GM18951 (cell line): ENCODE measurements around the gene CHST14.
"Not testable (repeated sequence)": the region's sequence is repeated elsewhere in the genome, so short reads cannot be mapped to it uniquely, and the experiment has no call there.

ENCODE experiments used
- POLR2A ChIP-seq: IDR thresholded peaks from 4 replicates; pipeline ENCODE4 v1.6.1; 2011; ENCODE audit warnings: mild to moderate bottlenecking; ENCODE audit not compliant: insufficient read length, insufficient read depth; ENCODE audit errors: extremely low read depth
- in situ Hi-C: fragments of 300-500 bp; cut with MboI; formaldehyde crosslinking; loops from one replicate; pipeline ENCODE4 v1.12.0; 2022; ENCODE audit warnings: low sequenced_read_pairs, mixed read lengths, inconsistent platforms; ENCODE audit not compliant: unreplicated experiment

CHST14 gene

GRCh38 chr15:40444736-40445135, 26.0 kb upstream of the CHST14 start:
- in situ Hi-C loops, result no loop called here
- TF ChIP-seq POLR2A, result no peak

GRCh38 chr15:40445421-40445922, 25.3 kb upstream of the CHST14 start:
- no peak for TF ChIP-seq POLR2A
- in situ Hi-C loops, result no loop called here

- no peak for TF ChIP-seq POLR2A
- in situ Hi-C loops, result no loop called here
These were observed 24.6 kb upstream of the CHST14 start for GRCh38 chr15:40446144-40446543.

DNA sequence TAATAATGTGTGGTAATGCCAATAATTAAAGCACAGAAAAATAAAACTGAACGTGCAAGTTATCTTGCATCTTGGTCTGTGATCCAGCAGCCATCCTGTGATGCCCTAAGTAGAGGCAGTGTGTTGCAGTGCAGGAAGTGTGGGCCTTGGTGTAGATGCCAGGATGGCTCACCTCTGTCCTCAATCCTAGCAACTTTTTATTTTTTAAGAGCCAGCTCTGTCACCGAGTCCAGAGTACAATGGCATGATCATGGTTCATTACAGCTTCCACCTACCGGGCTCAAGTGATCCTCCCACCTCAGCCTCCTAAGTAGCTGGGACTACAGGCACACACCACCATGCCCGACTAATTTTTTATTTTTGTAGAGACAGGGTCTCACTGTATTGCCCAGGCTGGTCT, 22.4 kb upstream of the CHST14 start:
- in situ Hi-C loops, result no loop called here
- no peak for TF ChIP-seq POLR2A

DNA sequence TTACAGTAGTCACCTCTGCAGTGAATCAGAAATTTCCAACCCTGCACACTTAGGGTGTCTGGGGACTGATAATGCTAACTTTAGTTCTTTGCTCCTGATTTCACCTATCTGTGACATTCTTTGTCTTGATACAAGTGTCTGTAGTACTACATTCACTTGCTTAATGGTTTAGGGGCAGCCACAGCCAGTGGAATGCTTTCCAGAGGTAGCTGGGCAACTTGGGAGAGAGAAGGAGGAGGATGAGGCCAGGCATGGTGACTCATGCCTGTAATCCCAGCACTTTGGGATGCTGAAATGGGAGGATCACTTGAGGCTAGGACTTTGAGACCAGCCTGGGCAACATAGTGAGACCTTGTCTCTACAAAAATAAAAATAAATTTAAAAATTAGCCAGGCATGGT, 21.5 kb upstream of the CHST14 start:
- TF ChIP-seq POLR2A, result no peak

GRCh38 chr15:40450047-40450446, 20.7 kb upstream of the CHST14 start:
- in situ Hi-C loops, result no loop called here
- no peak for TF ChIP-seq POLR2A

More for the DNA sequence above, 21.5 kb upstream of the CHST14 start:
- in situ Hi-C loops, result no loop called here

GRCh38 chr15:40451527-40452158, 19.1 kb upstream of the CHST14 start:
- TF ChIP-seq POLR2A, result no peak
- in situ Hi-C loops, result no loop called here

DNA sequence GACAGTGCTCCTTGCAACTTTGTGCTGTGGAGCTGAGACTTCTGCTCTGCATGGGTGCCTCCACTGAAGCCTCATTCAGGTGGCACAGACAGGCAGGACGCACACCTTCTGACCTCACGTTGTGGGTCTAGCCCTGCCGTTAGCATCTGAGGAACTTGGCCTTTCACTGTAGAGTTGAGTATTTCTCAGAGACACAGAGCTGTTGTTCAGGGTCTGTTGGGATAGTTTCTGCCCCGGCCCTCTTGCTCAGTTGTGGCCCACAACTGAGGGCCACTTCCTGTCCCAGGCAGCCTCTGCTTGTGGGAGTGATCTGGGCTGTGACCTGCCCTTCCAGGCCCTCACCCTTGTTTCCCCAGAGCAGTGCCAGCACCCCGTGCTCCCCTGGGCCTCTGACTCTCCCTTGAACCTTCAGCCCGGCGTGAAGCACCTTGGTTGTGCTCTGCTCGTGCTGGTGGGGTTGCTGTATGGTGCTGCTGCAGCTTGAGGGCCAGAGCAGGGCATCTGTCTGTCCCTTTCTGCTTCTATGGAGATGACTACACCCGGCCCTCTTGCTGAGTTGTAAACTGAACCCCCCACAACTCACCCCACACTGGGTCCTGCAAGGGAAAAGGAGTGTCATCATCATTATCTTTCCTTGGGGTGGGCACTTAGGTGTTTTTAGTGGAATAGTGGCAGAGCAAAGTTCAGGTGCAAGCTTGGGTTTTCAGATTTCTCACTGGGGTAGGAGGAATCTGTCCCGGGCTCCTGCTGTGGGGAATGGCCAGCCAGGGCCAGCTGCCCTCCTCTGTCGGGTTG, 18.3 kb upstream of the CHST14 start:
- in situ Hi-C loops, result no loop called here

DNA sequence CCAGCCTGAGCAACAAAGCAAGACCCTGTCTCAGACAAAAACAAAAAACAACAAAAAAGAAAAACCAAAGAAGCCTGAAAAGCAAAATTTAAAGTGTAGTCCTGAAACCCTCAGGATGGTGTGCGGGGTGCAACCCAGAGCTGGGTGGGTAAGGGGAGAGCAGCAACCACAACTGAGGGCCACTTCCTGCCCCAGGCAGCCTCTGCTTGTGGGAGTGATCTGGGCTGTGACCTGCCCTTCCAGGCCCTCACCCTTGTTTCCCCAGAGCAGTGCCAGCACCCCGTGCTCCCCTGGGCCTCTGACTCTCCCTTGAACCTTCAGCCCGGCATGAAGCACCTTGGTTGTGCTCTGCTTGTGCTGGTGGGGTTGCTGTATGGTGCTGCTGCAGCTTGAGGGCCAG, 16.8 kb upstream of the CHST14 start:
- in situ Hi-C loops, result not testable (repeated sequence)

More for the DNA sequence above, 18.3 kb upstream of the CHST14 start:
- no peak for TF ChIP-seq POLR2A

DNA sequence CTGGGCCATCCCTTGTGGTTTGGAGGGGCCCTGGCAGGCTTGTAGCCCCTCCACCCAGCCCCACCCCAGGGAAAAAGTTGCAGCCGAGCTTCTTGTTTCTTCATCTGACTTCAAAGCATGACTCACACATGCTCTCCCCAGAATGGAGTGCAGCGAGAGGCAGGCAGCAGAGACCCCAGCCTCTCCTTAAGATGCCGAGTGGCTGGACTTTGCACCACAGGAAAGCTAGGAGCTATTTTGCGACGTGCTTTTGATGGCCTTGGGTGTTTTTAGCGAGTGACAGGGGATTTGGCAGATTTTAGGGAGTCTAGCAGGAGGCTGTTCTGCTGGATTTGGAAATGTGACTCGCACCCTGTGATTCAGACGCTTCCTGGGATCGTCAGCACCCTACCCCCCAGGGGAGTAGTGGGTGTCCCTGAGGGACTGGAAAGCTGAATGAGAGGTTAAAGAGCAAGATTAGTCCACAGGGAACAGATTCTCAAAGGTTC, 15.8 kb upstream of the CHST14 start:
- in situ Hi-C loops, result no loop called here
- no peak for TF ChIP-seq POLR2A

- in situ Hi-C loops, result no loop called here
- no peak for TF ChIP-seq POLR2A
These were observed 14.5 kb upstream of the CHST14 start for GRCh38 chr15:40456299-40456712.

GRCh38 chr15:40456738-40457137, 14.0 kb upstream of the CHST14 start:
- TF ChIP-seq POLR2A, result no peak
- in situ Hi-C loops, result no loop called here

DNA sequence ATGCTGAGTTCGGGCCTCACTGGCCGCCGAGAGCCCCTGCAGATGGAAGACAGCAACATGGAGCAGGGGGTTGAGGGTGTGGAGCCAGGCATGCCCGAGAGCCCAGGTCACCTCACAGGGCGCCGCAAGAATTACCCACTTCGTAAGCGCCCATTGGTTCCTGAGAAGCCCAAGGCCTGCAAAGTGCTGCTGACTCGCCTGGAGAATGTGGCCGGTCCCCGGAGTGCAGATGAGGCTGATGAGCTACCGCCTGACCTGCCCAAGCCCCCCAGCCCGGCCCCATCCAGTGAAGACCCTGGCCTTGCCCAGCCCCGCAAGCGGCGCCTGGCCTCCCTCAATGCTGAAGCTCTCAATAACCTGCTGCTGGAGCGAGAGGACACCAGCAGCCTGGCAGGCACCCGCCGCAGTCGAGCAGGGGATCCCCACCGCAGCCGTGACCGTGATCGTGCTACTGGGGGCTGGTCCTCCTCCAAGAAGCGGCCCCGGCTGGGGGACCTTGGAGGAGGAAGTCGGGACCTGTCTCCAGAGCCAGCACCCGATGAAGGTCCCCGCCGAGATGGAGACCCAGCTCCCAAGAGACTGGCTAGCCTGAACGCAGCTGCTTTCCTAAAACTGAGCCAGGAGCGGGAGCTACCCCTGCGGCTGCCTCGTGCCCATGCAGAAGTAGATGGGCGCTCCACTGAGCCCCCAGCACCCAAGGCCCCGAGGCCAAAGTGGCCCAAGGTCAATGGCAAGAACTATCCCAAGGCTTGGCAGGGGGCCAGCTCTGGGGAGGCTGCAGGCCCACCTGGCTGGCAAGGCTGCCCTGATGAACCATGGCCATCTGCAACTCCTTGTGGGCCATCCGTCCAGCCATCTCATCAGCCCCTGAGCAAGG, 12.1 kb upstream of the CHST14 start:
- in situ Hi-C loops, result no loop called here
- TF ChIP-seq POLR2A, result no peak
